Limb (tissue), 2 donors: ENCODE measurements around the gene DGKG.

Source experiments
- DNase-seq, 2 donors: peaks; one replicate each; pipeline ENCODE4 v3.0.0-alpha.2; 2016; ENCODE audit errors: extremely low spot score in 2 of 2

DGKG gene

GRCh38 chr3:186149319-186149960 lies 212.6 kb downstream of the DGKG start:
- no peak for DNase-seq

GRCh38 chr3:186144257-186144656 lies 217.8 kb downstream of the DGKG start:
- no peak for DNase-seq

DNA sequence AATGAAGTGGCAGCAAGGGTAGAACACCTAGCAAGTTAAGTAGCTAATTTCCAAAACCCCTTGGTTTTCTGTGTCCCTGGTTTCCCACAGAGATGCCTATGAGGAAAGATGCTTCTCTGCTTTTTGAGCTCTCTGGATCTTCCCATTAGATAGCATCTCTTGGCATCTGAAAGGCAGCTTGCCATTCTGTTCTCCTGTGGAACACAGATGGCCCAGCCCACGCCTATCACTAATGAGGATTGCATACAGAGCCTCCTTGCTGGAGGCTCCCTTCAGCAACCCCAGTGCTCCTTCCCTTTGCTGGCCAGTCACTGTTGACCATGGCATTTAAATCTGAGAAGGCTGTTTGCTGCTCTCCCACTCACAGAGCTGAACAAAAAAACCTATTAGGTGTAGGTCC lies 218.8 kb downstream of the DGKG start:
- DNase-seq = no peak

- DNase-seq = no peak
Measured at GRCh38 chr3:186142393-186142932, 219.6 kb downstream of the DGKG start.

DNA sequence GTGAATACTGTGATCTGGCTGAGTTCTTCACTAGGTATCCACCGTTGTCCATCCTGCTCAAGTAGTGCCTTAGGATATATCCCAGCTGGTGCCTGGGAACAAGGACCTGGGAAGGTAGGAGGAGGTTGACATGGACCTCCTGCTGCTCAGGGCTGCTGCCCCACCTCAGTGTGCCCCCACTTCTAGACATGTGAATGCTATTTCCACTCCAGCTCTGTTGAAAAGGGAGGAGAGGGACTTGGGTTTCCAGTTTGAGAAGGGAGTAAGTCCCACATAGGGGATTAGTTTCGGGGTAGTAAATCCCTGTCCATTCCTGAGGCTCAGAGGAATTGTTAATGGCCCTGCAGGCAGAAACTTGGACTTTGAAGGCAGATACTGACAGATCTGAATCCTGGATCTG lies 220.2 kb downstream of the DGKG start:
- no peak for DNase-seq

DNA sequence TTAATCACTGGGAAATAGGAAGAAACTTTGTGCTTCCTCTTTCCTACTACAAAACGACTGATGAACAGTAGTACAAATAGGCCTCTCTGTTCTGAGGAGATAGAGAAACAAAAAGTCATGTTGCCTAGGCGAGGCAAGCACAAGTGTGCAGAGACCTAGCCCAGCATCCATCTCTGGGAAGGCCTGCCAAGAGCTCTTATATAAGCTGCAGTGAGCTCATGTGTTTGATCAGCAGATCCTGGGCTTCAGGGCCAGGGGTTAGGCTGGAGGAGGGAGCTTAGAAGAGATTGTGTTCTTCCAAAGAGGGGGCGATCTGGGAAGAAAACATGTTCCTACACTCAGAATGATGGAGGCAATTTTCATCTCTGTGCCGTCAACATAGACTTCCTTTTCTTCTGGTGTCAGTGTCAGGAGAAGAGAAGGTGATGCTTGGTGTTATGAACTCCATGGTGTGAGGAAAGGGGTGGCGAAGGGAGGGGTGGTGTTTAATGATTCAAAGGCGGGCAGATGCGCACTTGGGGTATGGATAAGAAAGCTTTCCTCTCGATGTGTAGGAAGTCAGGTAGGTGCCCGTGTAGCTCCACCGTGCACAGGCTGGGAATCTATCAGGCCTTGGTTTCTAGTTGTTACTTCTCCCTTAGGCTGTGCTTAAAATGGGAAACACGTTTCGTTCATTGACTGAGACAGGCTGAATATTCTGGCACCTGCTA lies 223.6 kb downstream of the DGKG start:
- no peak for DNase-seq

- DNase-seq = no peak
Measured at GRCh38 chr3:186137051-186137685, 224.9 kb downstream of the DGKG start.

GRCh38 chr3:186133980-186134379 lies 228.1 kb downstream of the DGKG start:
- no peak for DNase-seq

DNA sequence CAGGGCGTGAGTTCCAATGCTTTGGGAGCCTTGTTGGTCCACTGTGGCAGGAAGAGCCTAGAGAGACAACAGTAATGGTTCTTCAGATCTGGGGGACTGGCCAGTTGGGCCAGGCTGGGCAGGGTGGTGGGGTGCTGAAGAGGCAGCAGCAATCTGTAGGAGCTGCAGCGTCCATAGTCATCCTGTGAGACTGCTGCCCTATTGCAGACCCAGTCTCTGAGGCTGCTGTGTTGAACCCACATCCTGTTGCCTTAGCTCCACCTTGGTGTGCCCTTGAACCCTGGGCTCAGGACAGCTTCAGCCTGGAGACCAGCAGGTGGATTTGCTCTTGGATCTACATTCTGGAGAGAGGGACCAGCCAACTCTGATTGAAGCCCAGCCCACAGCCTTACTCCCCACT lies 229.5 kb downstream of the DGKG start:
- no peak for DNase-seq

GRCh38 chr3:186129206-186129605 lies 232.8 kb downstream of the DGKG start:
- DNase-seq = no peak

DNA sequence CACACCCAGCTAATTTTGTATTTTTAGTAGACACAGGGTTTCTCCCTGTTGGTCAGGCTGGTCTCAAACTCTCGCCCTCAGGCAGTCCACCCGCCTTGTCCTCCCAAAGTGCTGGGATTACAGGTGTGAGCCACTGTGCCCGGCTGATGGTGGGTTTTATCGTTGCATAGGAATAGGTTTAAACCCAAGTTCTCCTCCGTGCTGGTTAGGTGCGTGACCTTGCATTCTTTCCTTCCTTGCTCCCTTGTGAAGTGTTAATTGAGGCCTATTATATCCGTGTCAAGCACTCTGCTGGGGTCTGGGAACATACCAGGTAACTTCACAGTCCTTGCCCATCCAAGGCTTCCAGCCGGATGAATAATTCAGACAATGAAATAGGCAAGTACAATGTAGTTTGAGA lies 233.9 kb downstream of the DGKG start:
- DNase-seq = no peak

GRCh38 chr3:186127463-186127862 lies 234.6 kb downstream of the DGKG start:
- no peak for DNase-seq

DNA sequence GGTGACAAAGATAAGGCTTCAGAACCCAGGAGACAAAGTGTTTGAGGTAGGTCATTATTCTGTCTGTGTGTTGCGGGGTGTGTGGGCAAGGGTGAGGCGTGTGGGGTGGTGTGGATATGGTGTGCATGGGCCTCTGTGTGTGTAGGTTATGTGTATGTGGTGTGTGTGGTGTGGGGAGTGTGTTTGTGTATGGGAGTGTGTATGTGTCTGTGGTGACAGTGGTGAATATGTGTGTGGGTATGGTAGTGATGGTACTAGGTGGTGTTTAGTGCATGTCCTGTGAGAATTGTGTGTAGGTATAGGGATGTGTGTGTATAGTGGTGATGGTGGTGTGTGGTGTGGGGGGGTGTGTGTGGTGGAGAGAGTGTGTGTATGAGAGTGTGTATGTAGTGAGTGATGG lies 236.9 kb downstream of the DGKG start:
- no peak for DNase-seq

- DNase-seq = no peak
Measured at GRCh38 chr3:186124592-186124991, 237.4 kb downstream of the DGKG start.

DNA sequence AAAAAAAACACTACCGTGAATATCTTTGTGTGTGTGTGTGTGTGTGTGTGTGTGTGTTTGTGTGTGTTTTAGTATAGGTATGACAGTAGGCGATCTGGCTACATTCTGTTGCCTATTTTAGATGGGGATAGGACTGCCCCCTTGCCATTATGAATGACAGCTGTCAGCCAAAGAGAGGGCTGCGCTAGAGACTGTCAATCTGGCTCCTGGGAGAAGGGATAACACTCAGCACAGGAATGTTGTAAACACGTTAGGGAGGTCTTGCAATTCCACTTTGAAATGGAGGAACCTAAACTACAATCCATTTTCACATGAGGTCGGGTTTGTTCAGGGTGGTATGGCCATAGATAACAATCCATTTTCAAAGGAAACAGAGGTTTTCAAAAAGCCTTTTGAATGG lies 239.0 kb downstream of the DGKG start:
- DNase-seq = no peak

DNA sequence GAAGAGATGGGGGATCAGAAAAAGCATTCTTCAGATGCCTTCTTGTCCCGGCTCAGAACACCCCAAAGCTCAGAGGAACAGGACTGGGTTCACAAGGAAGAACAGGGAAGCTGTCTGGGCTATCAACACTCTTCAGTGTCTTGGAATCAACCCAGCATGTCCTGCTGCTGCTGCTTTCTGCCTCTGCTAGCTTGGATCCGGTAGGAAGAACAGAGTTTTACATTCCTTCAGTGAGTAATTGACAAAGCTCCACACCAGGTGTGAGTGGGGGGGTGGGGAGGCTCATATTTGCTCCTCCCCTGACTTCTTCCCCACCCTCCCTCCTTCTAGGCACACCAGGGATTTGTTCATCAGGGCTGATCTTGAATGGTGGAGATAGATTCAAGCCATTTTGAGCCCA lies 240.1 kb downstream of the DGKG start:
- no peak for DNase-seq

DNA sequence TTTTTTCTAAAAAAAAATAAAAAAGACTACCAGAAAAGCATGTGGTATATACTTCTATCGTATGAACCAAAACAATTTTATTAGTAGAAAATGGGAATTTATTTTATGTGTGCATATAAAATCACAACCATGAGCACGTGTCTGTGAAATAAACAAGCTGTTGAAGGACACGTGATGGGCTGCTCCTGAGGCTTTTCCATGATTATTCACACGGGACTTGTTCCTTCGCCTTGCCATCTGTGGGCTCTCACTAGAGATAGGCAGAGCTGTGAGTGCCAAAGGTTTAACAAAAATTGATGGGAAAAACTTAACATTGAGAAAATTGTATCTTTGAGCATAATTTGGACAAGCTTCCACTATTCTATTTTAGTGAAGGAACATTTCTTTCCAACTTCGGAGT lies 240.8 kb downstream of the DGKG start:
- no peak for DNase-seq

GRCh38 chr3:186119499-186119898 lies 242.5 kb downstream of the DGKG start:
- DNase-seq = no peak

GRCh38 chr3:186118692-186119091 lies 243.3 kb downstream of the DGKG start:
- no peak for DNase-seq

DNA sequence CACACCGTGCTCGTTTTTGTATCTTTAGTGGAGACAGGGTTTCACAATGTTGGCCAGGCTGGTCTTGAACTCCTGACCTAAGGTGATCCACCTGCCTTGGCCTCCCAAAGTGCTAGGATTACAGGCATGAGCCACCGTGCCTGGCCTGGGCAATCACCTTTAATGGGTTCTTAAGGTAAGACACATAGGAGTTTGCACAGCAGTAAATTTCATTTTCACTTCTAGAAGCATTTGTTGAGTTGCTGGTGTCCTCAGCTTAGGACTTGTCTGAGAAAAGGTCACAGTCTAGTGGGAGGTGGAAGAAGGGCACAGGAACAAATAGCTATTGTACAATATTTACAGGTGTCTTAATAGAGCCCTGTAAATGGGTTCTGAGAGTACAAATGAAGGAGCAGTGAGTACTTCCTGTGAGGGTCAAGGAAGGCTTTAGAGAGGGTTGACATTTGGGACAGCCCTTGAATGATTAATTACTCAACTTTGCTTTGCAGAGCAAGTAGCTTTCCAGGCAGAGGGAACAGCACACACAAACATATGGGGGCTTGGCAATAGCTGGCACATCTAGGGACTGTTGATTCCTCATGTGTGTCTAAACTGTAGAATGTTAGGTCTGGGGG lies 244.4 kb downstream of the DGKG start:
- DNase-seq = no peak

GRCh38 chr3:186115239-186115996 lies 246.6 kb downstream of the DGKG start:
- DNase-seq = no peak
